ENCODE results near the gene ANKRD39. TPM values are rescaled to one million over a fixed set of nuclear protein-coding genes. Genes with fewer than 3 reads are reported as not detected.

ANKRD39 gene
- total RNA-seq, 1 experiment from 2014 or later = 24.4 TPM

DNA sequence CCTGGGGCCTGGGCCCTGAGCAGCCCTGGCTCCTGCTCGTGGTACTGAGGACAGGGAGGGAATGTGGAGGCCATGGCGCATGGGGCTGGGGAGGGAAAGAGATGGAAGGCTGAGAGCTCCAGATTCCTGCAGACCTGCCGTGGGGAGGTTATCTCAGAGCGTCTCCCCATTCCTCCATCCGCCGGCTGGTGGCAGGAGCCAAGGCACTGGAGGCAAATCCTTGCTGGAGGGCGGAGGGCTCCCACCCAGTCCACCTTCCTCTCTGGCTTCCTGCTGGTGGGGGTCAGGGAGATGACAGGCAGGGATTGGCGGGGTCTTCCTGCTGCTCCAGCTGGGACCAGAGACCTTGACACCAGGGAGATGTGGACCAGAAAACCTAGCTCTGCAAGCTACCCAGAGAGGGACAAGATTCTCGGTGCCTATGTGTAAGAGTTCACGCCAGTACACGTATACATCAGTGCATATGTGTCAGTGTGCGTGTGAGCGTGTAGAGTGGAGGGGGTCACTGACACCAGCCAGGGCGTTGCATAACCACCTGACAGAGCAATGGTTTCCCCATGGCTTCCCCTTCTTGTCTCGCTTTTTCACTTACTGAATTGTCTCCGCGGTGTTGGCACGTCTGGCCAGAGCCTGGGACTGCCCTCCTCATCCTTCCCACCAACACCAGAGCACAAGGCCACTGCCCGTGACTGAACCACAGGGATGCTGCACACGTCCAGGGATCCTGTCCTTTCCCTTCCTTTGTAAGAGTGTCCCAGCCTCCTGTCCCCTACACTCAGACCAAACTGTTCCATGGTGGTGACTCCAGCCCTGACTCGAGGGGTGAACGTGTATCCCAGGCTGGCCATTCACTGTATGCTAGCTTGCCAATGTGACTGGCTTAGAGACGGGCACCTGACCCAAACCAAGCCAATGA is 27.9 kb upstream of the ANKRD39 start:
- H3K4me3 ChIP-seq (ENCODE audit: low read depth in 2 of 2, low read length in 2 of 2) = no peak overlapping the region
- no peaks in the 10 kb centered on the region for H3K4me1 ChIP-seq (ENCODE audit: control insufficient read depth, insufficient read depth, low read length)
- DNase-seq (ENCODE audit: low read depth, low spot score) = no peak
- TF ChIP-seq POLR2AphosphoS5 (IDR thresholded peaks at IDR 0.05; ENCODE audit: low read depth, low read length) = no peak
- no peak for ATAC-seq
- H3K27me3 ChIP-seq (ENCODE audit: control insufficient read depth, insufficient read depth, low read length) = no peaks in the 10 kb centered on the region
- no peaks in the 10 kb centered on the region for H3K9me3 ChIP-seq (ENCODE audit: control insufficient read depth, insufficient read depth, low read depth, low read length)
- intact Hi-C loops (cut with micrococcal nuclease; ENCODE audit: unreplicated experiment) (no loop called here), in situ Hi-C loops (cut with HindIII; ENCODE audit: low pct_unique_long_range_greater_than_20kb, low sequenced_read_pairs) (no loop called here)
- no TSS peak for BruUV-seq (replicated peaks)
- H3K36me3 ChIP-seq (ENCODE audit: control insufficient read depth, insufficient read depth, low read length) = no peaks in the 10 kb centered on the region
- CTCF ChIA-PET = no interaction called here
- POLR2A ChIA-PET = no interaction called here
- no peak overlapping the region for H3K27ac ChIP-seq (ENCODE audit: low read length)

DNA sequence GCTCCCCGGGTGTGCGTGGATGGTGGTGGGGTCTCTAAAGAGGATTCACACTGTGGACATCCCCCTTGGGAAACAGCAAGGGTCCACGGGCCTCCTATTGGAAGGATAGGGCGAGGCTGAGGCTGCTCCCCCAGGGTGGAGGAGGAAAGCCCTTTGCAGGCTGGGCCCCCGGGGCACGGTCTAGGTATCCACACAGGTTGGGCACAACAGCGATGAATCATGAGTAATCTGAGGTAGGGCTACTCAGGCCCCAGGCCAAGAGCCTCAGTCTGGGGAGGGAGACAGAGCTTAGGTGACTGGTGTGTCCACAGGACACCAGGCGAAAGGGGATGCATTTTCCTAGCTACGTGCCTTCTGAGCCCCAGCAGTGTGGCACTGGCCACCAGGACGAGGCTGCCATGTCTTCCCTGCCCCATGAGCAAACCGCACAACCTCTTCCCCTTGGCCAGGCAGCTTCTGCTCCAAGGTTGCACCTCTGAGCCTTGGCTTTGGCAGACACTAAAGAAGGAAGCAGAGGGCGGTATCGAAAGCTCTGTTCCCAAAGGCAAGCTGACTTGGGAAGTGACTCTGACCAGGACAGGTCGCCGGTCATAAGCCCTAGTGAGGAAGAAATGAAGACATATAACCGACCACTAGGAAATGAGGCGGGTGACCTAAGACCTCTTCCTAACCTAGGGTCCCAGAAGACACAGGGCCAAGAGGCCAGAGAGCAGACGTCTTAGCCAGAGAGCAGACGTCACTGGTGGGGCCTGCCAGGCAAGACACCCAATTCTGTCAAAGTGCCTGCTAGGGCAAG is 26.7 kb upstream of the ANKRD39 start:
- Histone ChIP-seq H3K4me1 (ENCODE audit: control insufficient read depth, insufficient read depth, low read length) (no peaks in the 10 kb centered on the region), H3K27me3 (ENCODE audit: control insufficient read depth, insufficient read depth, low read length) (no peaks in the 10 kb centered on the region), H3K4me3 (ENCODE audit: low read depth in 2 of 2, low read length in 2 of 2) (no peak overlapping the region), H3K36me3 (ENCODE audit: control insufficient read depth, insufficient read depth, low read length) (no peaks in the 10 kb centered on the region), H3K9me3 (ENCODE audit: control insufficient read depth, insufficient read depth, low read depth, low read length) (no peaks in the 10 kb centered on the region), H3K27ac (ENCODE audit: low read length) (no peak overlapping the region)
- in situ Hi-C loops (cut with HindIII; ENCODE audit: low pct_unique_long_range_greater_than_20kb, low sequenced_read_pairs) (no loop called here), intact Hi-C loops (cut with micrococcal nuclease; ENCODE audit: unreplicated experiment) (no loop called here)
- POLR2A ChIA-PET = no interaction called here
- ATAC-seq (no peak), DNase-seq (ENCODE audit: low read depth, low spot score) (no peak)
- no TSS peak for BruUV-seq (replicated peaks)
- CTCF ChIA-PET = no interaction called here
- TF ChIP-seq, protein P1, sequence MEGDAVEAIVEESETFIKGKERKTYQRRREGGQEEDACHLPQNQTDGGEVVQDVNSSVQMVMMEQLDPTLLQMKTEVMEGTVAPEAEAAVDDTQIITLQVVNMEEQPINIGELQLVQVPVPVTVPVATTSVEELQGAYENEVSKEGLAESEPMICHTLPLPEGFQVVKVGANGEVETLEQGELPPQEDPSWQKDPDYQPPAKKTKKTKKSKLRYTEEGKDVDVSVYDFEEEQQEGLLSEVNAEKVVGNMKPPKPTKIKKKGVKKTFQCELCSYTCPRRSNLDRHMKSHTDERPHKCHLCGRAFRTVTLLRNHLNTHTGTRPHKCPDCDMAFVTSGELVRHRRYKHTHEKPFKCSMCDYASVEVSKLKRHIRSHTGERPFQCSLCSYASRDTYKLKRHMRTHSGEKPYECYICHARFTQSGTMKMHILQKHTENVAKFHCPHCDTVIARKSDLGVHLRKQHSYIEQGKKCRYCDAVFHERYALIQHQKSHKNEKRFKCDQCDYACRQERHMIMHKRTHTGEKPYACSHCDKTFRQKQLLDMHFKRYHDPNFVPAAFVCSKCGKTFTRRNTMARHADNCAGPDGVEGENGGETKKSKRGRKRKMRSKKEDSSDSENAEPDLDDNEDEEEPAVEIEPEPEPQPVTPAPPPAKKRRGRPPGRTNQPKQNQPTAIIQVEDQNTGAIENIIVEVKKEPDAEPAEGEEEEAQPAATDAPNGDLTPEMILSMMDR (IDR thresholded peaks at IDR 0.05) = no peak
- TF ChIP-seq REST (IDR thresholded peaks at IDR 0.05; ENCODE audit: insufficient read depth in 1 of 2, low read depth in 2 of 2, low read length in 1 of 2) (no peak), TCF7L2 (IDR thresholded peaks at IDR 0.05; ENCODE audit: low read depth, low read length) (no peak), SIN3A (IDR thresholded peaks at IDR 0.05; ENCODE audit: borderline replicate concordance, insufficient read depth, low read depth, low read length) (no peak), POLR2AphosphoS5 (IDR thresholded peaks at IDR 0.05; ENCODE audit: low read depth, low read length) (no peak)
